Left ventricle myocardium inferior (tissue), 1 donor: ENCODE data around the gene ANKRA2. TPM values are rescaled to one million over a fixed set of nuclear protein-coding genes. Genes with fewer than 3 reads are reported as not detected.

Experiments used
- DNase-seq: peaks from one replicate; pipeline ENCODE4 v3.0.0-alpha.2; 2020
- H3K27ac ChIP-seq: fragments of 200-600 bp; replicated peaks from 2 replicates; pipeline ENCODE4 v1.8.0; 2021
- H3K27me3 ChIP-seq: fragments of 200-600 bp; 2 replicates; pipeline ENCODE4 v1.8.0; 2021; ENCODE audit warnings: low read depth
- H3K36me3 ChIP-seq: fragments of 200-600 bp; 2 replicates; pipeline ENCODE4 v1.8.0; 2021
- H3K4me1 ChIP-seq: fragments of 200-600 bp; 2 replicates; pipeline ENCODE4 v1.8.0; 2021
- H3K4me3 ChIP-seq: fragments of 200-600 bp; 2 replicates; pipeline ENCODE4 v1.8.0; 2021; ENCODE audit warnings: mild to moderate bottlenecking, moderate library complexity
- H3K9me3 ChIP-seq: fragments of 200-600 bp; replicated peaks from 2 replicates; pipeline ENCODE4 v1.8.0; 2021
- CTCF ChIP-seq: fragments of 200-600 bp; IDR thresholded peaks from 2 replicates; pipeline ENCODE4 v1.8.0; 2021; ENCODE audit warnings: antibody characterized with exemption, mild to moderate bottlenecking, borderline replicate concordance
- intact Hi-C: fragments of 100-400 bp; cut with micrococcal nuclease; formaldehyde crosslinking; loops from one replicate; pipeline ENCODE4 v1.11.0; 2022
- total RNA-seq: library from RNA; stranded (reverse); fragmentation: NEBNext Ultra II Directional; extraction: Animal tissue kit (Norgen Biotek cat#: 25700); gene quantifications from one replicate; pipeline ENCODE4 v1.2.1, GENCODE V29; 2021
- donor health status: DM: no; HTN: yes; CAD: no; lungs with severe emphysema.

ANKRA2 gene
- total RNA-seq, 1 donor from 2014 or later, result 12.8 TPM

- no peak for TF ChIP-seq CTCF
These were observed 31.3 kb downstream of the ANKRA2 start for GRCh38 chr5:73534011-73534644.

GRCh38 chr5:73532195-73532594 lies 33.2 kb downstream of the ANKRA2 start:
- no peak for DNase-seq
- H3K4me1 ChIP-seq, result no peaks in the 10 kb centered on the region
- TF ChIP-seq CTCF, result no peak
- H3K4me3 ChIP-seq, result no peak overlapping the region
- H3K27ac ChIP-seq, result no peak overlapping the region
- intact Hi-C loops, result no loop called here
- peaks cover 37% of the 10 kb centered on the region for H3K27me3 ChIP-seq
- no peaks in the 10 kb centered on the region for H3K36me3 ChIP-seq
- peaks cover 4% of the 10 kb centered on the region for H3K9me3 ChIP-seq

More at GRCh38 chr5:73534011-73534644, 31.3 kb downstream of the ANKRA2 start:
- Histone ChIP-seq H3K36me3 (no peaks in the 10 kb centered on the region), H3K27ac (no peak overlapping the region), H3K9me3 (peaks cover 4% of the 10 kb centered on the region), H3K4me1 (no peaks in the 10 kb centered on the region), H3K27me3 (peaks cover 40% of the 10 kb centered on the region), H3K4me3 (no peak overlapping the region)
- intact Hi-C loops, result no loop called here
- DNase-seq, result no peak

DNA sequence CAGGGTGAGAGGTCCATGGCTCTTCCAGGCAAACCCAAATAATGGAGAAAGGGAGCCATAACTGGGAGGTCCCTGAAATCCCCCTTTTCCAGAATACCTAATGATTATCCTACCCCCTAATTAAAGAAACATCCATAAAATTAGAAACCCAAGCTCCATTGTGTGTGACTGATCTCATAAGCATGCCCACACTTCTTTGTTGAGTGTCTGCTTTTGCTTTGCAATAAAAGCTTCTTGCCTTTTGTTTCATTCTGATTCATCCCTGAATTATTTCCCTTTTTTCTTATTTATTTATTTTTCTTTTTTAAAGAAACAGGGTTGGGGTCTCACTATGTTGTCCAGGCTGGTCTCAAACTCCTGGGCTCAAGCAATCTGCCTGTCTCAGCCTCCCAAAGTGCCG lies 34.1 kb downstream of the ANKRA2 start:
- Histone ChIP-seq H3K27ac (no peak overlapping the region), H3K4me3 (no peak overlapping the region), H3K36me3 (no peaks in the 10 kb centered on the region), H3K9me3 (peaks cover 4% of the 10 kb centered on the region), H3K27me3 (peaks cover 45% of the 10 kb centered on the region), H3K4me1 (no peaks in the 10 kb centered on the region)
- intact Hi-C loops, result no loop called here
- TF ChIP-seq CTCF, result no peak
- DNase-seq, result no peak

- no peaks in the 10 kb centered on the region for H3K36me3 ChIP-seq
- H3K27me3 ChIP-seq, result peaks cover 38% of the 10 kb centered on the region
- H3K27ac ChIP-seq, result no peak overlapping the region
- DNase-seq, result no peak
- H3K4me1 ChIP-seq, result no peaks in the 10 kb centered on the region
- no peaks in the 10 kb centered on the region for H3K9me3 ChIP-seq
- TF ChIP-seq CTCF, result no peak
- no peak overlapping the region for H3K4me3 ChIP-seq
- intact Hi-C loops, result no loop called here
These were observed 36.4 kb downstream of the ANKRA2 start for GRCh38 chr5:73529081-73529480.

DNA sequence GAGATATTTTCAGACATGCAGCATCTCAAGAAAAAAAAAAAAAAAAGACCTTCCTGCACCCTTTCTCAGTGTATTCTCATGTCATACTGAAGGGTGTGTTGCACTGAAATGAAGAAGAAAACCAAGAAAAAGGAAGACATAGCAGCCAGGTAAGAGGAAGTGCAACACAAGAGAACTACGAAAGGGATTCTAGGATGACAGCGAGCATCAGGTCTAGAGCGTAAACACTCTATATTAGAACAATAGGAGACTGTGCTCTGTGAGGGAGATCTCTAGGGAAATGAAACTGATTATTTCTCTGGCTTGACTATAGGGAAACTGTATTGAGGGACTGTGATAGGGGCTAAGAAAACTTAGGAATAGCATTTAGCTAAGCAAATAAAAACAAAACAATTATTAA lies 37.2 kb downstream of the ANKRA2 start:
- no peak overlapping the region for H3K27ac ChIP-seq
- intact Hi-C loops, result no loop called here
- DNase-seq, result no peak
- no peaks in the 10 kb centered on the region for H3K9me3 ChIP-seq
- no peak for TF ChIP-seq CTCF
- H3K4me3 ChIP-seq, result no peak overlapping the region
- no peaks in the 10 kb centered on the region for H3K36me3 ChIP-seq
- H3K27me3 ChIP-seq, result peaks cover 30% of the 10 kb centered on the region
- no peaks in the 10 kb centered on the region for H3K4me1 ChIP-seq
